ENCODE measurements around the gene POLRMT. TPM values are rescaled to one million over a fixed set of nuclear protein-coding genes. Genes with fewer than 3 reads are reported as not detected.
A peak's percentile ranks its signal among the peaks of the same experiment; 100 is the strongest.
"Not testable (repeated sequence)": the region's sequence is repeated elsewhere in the genome, so short reads cannot be mapped to it uniquely, and the experiment has no call there.

The POLRMT gene
- total and polyA plus RNA-seq, 4 experiments from 2014 or later, result 31.6 to 103 (median 78.6) TPM

DNA sequence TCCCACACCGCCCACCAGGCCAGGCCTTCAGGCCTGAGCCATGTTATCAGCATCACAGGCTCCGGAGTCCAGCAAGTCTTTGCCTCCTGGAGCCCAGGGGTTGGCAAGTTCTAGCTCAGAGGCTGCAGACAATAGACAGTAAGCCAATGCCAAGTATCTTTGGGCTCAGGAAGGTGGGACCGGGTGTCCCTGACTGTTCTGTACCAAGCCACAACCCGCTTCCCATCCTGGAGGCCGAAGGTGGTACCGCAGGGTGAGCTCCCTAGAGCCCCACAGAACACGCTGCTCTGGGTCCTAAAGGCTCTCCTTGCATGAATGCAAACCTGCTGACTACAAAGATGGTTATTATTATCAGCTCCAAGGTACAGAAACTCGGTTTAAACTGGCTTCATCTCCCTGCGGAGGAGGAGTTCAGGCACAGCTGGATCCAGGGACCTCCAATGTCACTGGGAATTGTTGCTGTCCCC is 37.3 kb upstream of the POLRMT start:
- ChIA-PET POLR2A (ENCODE audit: partially characterized antibody) (interaction anchor here (0.8 kb wide), 1 partner anchor 9 kb away, joined by 3 read pairs; no protein-coding TSS in a partner anchor), CTCF (ENCODE audit: partially characterized antibody) (no interaction called here)
- intact Hi-C loops (cut with micrococcal nuclease), result no loop called here
- Histone ChIP-seq H3K9me3 (ENCODE audit: control insufficient read depth in 1 of 2, low read length in 2 of 2) (no peaks in the 10 kb centered on the region), H3K36me3 (ENCODE audit: insufficient read depth, low read length) (no peaks in the 10 kb centered on the region), H3K4me3 (ENCODE audit: low read length in 2 of 2) (no peak overlapping the region), H3K27me3 (ENCODE audit: insufficient read depth, low read length) (peaks cover 2% of the 10 kb centered on the region), H3K4me1 (ENCODE audit: insufficient read depth, low read length) (no peaks in the 10 kb centered on the region), H3K27ac (ENCODE audit: low read depth, low read length) (no peak overlapping the region)
- DNase-seq, result peak in 1 of 5 donors; percentile 25
- H3K4me1 Mint-ChIP-seq, result peaks cover 0 to 6% (median 2%) of the 10 kb centered on the region in 4 donors
- H3K9me3 Mint-ChIP-seq, result peaks cover 0 to 7% (median 0%) of the 10 kb centered on the region in 8 donors
- peaks cover 11 to 20% of the 10 kb centered on the region in 2 donors for H3K27me3 Mint-ChIP-seq
- H3K27ac Mint-ChIP-seq, result no peak overlapping the region
- no peaks in the 10 kb centered on the region for H3K36me3 Mint-ChIP-seq
- H3K4me3 Mint-ChIP-seq, result no peak overlapping the region

DNA sequence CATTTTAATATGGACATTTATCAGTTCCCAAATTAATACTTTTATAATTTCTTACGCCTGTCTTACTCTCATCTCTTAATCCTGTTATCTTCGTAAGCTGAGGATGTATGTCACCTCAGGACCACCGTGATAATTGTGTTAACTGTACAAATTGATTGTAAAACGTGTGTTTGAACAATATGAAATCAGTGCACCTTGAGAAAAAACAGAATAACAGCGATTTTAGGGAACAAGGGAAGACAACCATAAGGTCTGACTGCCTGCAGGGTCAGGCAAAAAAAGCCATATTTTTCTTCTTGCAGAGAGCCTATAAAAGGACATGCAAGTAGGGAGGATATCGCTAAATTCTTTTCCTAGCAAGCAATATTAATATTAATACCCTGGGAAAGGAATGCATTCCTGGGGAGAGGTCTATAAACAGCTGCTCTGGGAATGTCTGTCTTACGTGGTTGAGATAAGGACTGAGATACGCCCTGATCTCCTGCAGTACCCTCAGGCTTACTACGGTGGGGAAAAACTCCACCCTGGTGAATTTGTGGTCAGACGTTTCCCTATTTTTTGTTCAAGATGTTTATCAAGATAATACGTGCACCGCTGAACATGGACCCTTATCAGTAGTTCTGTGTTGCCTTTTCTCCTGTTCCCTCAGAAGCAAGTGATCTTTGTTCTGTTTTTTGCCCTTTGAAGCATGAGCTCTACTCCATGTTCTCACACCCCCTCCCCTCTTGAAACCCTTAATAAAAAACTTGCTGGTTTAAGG is 35.5 kb upstream of the POLRMT start:
- H3K27me3 ChIP-seq (ENCODE audit: insufficient read depth, low read length); H3K4me3 ChIP-seq (ENCODE audit: low read length in 2 of 2); H3K27ac ChIP-seq (ENCODE audit: low read depth, low read length); H3K9me3 ChIP-seq (ENCODE audit: control insufficient read depth in 1 of 2, low read length in 2 of 2); H3K27me3 Mint-ChIP-seq; H3K4me3 Mint-ChIP-seq; H3K36me3 ChIP-seq (ENCODE audit: insufficient read depth, low read length); H3K9me3 Mint-ChIP-seq; H3K36me3 Mint-ChIP-seq; DNase-seq; CTCF ChIA-PET (ENCODE audit: partially characterized antibody); intact Hi-C loops (cut with micrococcal nuclease): not testable (repeated sequence)
- H3K4me1 Mint-ChIP-seq, result peaks cover 0 to 14% (median 8%) of the 10 kb centered on the region in 4 donors
- peak overlapping the region in 1 of 7 donors; percentile 14 for H3K27ac Mint-ChIP-seq
- H3K4me1 ChIP-seq (ENCODE audit: insufficient read depth, low read length), result peaks cover 12% of the 10 kb centered on the region
- POLR2A ChIA-PET (ENCODE audit: partially characterized antibody), result interaction anchor here (1.2 kb wide), 1 partner anchor 128 kb away, joined by 4 read pairs; no protein-coding TSS in a partner anchor

DNA sequence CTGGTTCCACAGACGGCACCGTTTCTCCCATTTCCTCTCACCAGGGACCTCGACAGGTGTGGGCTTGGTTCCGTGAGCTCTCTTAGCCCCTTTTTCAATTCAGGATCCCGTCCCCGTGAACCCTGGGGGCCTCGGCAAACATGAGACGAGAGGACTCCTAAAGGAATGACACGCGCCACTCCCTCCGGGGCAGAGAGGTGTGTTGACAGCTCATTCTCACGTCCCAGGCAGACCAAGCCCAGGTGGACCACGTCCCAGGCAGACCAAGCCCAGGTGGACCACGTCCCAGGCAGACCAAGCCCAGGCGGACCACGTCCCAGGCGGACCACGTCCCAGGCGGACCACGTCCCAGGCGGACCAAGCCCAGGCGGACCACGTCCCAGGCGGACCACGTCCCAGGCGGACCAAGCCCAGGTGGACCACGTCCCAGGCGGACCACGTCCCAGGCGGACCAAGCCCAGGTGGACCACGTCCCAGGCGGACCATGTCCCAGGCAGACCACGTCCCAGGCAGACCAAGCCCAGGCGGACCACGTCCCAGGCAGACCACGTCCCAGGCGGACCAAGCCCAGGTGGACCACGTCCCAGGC is 33.7 kb upstream of the POLRMT start:
- H3K4me3 ChIP-seq (ENCODE audit: low read length in 2 of 2); DNase-seq; intact Hi-C loops (cut with micrococcal nuclease); H3K36me3 ChIP-seq (ENCODE audit: insufficient read depth, low read length); H3K27me3 ChIP-seq (ENCODE audit: insufficient read depth, low read length); H3K27me3 Mint-ChIP-seq; H3K27ac ChIP-seq (ENCODE audit: low read depth, low read length); H3K9me3 Mint-ChIP-seq; H3K36me3 Mint-ChIP-seq; H3K9me3 ChIP-seq (ENCODE audit: control insufficient read depth in 1 of 2, low read length in 2 of 2): not testable (repeated sequence)
- ChIA-PET POLR2A (ENCODE audit: partially characterized antibody) (interaction anchor here (0.6 kb wide), 1 partner anchor 8 kb away, joined by 3 read pairs; no protein-coding TSS in a partner anchor), CTCF (ENCODE audit: partially characterized antibody) (interaction anchor here (0.9 to 1.2 kb wide), 3 partner anchors 11 to 70 kb away, joined by 3 read pairs; no protein-coding TSS in a partner anchor)
- Mint-ChIP-seq H3K27ac (peak overlapping the region in 1 of 7 donors; percentile 16), H3K4me1 (peaks cover 2 to 20% (median 14%) of the 10 kb centered on the region in 4 donors), H3K4me3 (peak overlapping the region in 1 of 8 donors; percentile 36)
- H3K4me1 ChIP-seq (ENCODE audit: insufficient read depth, low read length), result peaks cover 19% of the 10 kb centered on the region

DNA sequence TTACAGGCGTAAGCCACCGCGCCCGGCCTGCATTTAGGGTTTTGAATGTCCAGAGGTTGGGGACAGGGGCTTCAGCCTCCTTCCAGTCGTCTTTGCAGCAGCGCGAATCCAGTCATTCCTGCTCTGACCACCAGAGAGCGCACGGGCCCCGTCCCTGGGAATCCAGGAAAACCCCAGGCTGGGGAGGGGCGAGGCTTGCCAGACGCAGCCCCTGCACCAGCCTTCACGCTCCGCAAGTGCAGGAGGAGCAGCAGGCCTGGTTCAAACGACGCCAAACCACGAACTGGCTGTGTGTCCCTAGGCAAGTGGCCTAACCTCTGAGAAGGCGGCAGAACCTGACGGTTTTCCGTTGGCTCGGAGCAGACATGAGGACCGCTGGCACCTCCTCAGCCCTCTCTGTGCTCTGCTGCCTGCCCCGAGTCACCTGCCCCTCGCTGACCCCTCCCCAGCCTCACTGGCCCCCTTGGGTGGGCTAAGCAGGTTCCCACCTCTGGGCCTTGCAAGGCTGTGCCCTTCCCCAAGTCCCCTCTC is 31.6 kb upstream of the POLRMT start:
- H3K9me3 ChIP-seq (ENCODE audit: control insufficient read depth in 1 of 2, low read length in 2 of 2), result no peaks in the 10 kb centered on the region
- Mint-ChIP-seq H3K4me3 (peak overlapping the region; percentile 51 to 83 (median 74)), H3K36me3 (peaks cover 3 to 22% of the 10 kb centered on the region in 2 donors), H3K9me3 (peaks cover 0 to 9% (median 0%) of the 10 kb centered on the region in 8 donors), H3K27ac (peak overlapping the region; percentile 61 to 97 (median 88)), H3K27me3 (peaks cover 2 to 8% of the 10 kb centered on the region in 2 donors), H3K4me1 (peaks cover 4 to 40% (median 22%) of the 10 kb centered on the region in 4 donors)
- H3K4me3 ChIP-seq (ENCODE audit: low read length in 2 of 2), result no peak overlapping the region
- CTCF ChIA-PET (ENCODE audit: partially characterized antibody), result interaction anchor here (0.6 to 0.9 kb wide), 5 partner anchors 34 to 111 kb away, joined by 3 to 5 read pairs (median 3); no protein-coding TSS in a partner anchor
- POLR2A ChIA-PET (ENCODE audit: partially characterized antibody), result no interaction called here
- no peaks in the 10 kb centered on the region for H3K36me3 ChIP-seq (ENCODE audit: insufficient read depth, low read length)
- peak; percentile 69 to 86 (median 75) for DNase-seq
- H3K27me3 ChIP-seq (ENCODE audit: insufficient read depth, low read length), result no peaks in the 10 kb centered on the region
- intact Hi-C loops (cut with micrococcal nuclease), result loop anchor here (1.0 kb wide), 1 partner anchor 69 kb away; no protein-coding TSS in a partner anchor
- H3K4me1 ChIP-seq (ENCODE audit: insufficient read depth, low read length), result peaks cover 27% of the 10 kb centered on the region
- H3K27ac ChIP-seq (ENCODE audit: low read depth, low read length), result no peak overlapping the region

DNA sequence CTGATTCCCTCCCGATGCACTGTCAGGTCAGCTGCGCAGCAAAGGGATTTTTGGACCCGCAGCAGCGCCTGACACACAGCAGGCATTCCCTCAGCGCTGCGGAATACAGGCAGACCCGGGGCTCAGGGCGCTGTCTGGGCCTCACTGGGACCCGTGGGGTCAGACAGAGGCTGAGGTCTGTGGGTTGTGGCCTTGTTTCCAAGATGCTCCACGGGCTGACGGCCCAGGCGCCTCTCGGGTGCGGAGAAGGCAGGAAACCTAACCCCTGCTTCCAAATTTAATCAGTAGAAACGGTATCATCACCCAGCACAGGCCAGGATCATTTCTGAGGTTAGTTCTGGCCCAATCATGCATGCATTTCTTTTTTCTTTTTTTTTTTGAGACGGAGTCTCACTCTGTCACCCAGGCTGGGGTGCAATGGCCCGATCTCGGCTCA is 30.4 kb upstream of the POLRMT start:
- H3K4me3 Mint-ChIP-seq, result peak overlapping the region; percentile 75 to 89 (median 80)
- intact Hi-C loops (cut with micrococcal nuclease), result loop anchor here (1.0 to 2.0 kb wide), 5 partner anchors 17 to 230 kb away; partner anchors contain the start of genes BSG, MED16, PTBP1 and RNU6-9
- ChIA-PET POLR2A (ENCODE audit: partially characterized antibody) (interaction anchor here (0.6 to 6.1 kb wide), 16 partner anchors 9 to 157 kb away, joined by 3 to 54 read pairs (median 4); partner anchors contain the start of genes BSG, FSTL3, POLRMT and TPGS1), CTCF (ENCODE audit: partially characterized antibody) (interaction anchor here (1.0 to 1.9 kb wide), 4 partner anchors 16 to 79 kb away, joined by 3 to 8 read pairs (median 6); no protein-coding TSS in a partner anchor)
- H3K4me1 Mint-ChIP-seq, result peaks cover 7 to 50% (median 30%) of the 10 kb centered on the region in 4 donors
- H3K27ac ChIP-seq (ENCODE audit: low read depth, low read length), result peak overlapping the region; percentile 85
- peak overlapping the region; percentile 87 to 97 (median 90) for H3K27ac Mint-ChIP-seq
- DNase-seq, result no peak
- peaks cover 0 to 4% (median 0%) of the 10 kb centered on the region in 8 donors for H3K9me3 Mint-ChIP-seq
- H3K27me3 Mint-ChIP-seq, result peaks cover 0 to 3% of the 10 kb centered on the region in 2 donors
- H3K4me3 ChIP-seq (ENCODE audit: low read length in 2 of 2), result peak overlapping the region in 1 of 2 donors; percentile 53
- peaks cover 40% of the 10 kb centered on the region for H3K4me1 ChIP-seq (ENCODE audit: insufficient read depth, low read length)
- H3K27me3 ChIP-seq (ENCODE audit: insufficient read depth, low read length), result no peaks in the 10 kb centered on the region
- no peaks in the 10 kb centered on the region for H3K9me3 ChIP-seq (ENCODE audit: control insufficient read depth in 1 of 2, low read length in 2 of 2)
- peaks cover 3% of the 10 kb centered on the region for H3K36me3 ChIP-seq (ENCODE audit: insufficient read depth, low read length)
- peaks cover 3 to 27% of the 10 kb centered on the region in 2 donors for H3K36me3 Mint-ChIP-seq

DNA sequence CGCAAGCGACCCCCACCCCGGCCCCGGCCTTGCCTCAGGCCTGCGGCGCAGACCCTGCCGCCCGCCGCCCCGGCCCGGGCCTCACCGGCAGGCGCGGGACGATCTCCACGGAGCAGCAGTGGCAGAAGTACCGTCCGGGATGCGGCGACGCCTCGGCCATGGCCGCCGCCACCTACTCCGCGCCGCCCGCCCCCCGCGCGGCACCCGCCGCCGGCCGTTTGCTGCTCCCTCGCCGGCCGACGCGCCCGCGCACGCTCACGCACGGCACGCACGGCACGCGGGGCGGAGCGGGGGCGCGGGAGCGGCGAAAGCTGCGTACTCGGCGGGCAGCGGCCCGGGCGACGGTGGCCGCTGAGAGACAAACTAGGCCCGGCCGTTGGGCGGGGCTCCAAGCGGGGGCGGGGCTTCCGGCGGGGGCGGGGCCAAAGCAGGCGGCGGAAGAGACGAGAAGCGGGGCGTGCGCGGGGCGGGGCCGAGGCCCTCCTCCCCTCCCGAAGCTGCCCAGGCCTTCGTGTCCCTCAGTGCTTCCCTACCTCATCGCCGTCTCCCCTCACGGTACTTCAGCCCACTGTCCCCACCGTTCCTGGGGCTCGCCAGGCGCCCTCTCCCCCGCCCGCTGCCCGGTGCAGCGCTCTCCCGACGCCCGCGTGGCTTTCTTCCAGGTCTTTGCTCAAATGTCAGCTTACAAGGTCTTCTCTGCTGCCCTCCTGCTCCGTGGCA is 29.8 kb upstream of the POLRMT start, which contains the start of gene RNF126:
Gene RNF126, minus strand, starts transcription at position 253 of the 720 bp plus-strand sequence. Its CDS starts 93 bp downstream, at position 160.
- Mint-ChIP-seq H3K4me1 (peaks cover 7 to 53% (median 34%) of the 10 kb centered on the region in 4 donors), H3K27ac (peak within 1 kb of the TSS; percentile 97 to 100 (median 99)), H3K27me3 (peaks cover 0 to 3% of the 10 kb centered on the region in 2 donors), H3K9me3 (peaks cover 0 to 4% (median 0%) of the 10 kb centered on the region in 8 donors), H3K36me3 (peaks cover 3 to 27% of the 10 kb centered on the region in 2 donors), H3K4me3 (peak within 1 kb of the TSS; percentile 94 to 100 (median 98))
- Histone ChIP-seq H3K4me3 (ENCODE audit: low read length in 2 of 2) (peak within 1 kb of the TSS; percentile 83 to 99), H3K36me3 (ENCODE audit: insufficient read depth, low read length) (peaks cover 6% of the 10 kb centered on the region), H3K9me3 (ENCODE audit: control insufficient read depth in 1 of 2, low read length in 2 of 2) (no peaks in the 10 kb centered on the region), H3K4me1 (ENCODE audit: insufficient read depth, low read length) (peaks cover 46% of the 10 kb centered on the region), H3K27me3 (ENCODE audit: insufficient read depth, low read length) (no peaks in the 10 kb centered on the region), H3K27ac (ENCODE audit: low read depth, low read length) (peak within 1 kb of the TSS; percentile 96)
- intact Hi-C loops (cut with micrococcal nuclease), result loop anchor here (1.0 to 2.0 kb wide), 5 partner anchors 17 to 230 kb away; partner anchors contain the start of genes BSG, MED16, PTBP1 and RNU6-9
- ChIA-PET CTCF (ENCODE audit: partially characterized antibody) (interaction anchor here (1.0 to 1.9 kb wide), 4 partner anchors 17 to 79 kb away, joined by 3 to 8 read pairs (median 6); no protein-coding TSS in a partner anchor), POLR2A (ENCODE audit: partially characterized antibody) (interaction anchor here (0.6 to 6.1 kb wide), 16 partner anchors 8 to 156 kb away, joined by 3 to 54 read pairs (median 4); partner anchors contain the start of genes BSG, FSTL3, POLRMT and TPGS1)
- DNase-seq, result peak; percentile 86 to 90 (median 89)
